Panc1 (cell line): ENCODE data around the gene NPAS3. TPM values are rescaled to one million over a fixed set of nuclear protein-coding genes. Genes with fewer than 3 reads are reported as not detected.

Source experiments
- ATAC-seq: fragments of 200-7000 bp; cut with Tn5 transposase; 2 replicates; pipeline ENCODE4 v1.9.1; 2020; ENCODE audit warnings: mild to moderate bottlenecking, moderate library complexity
- BruUV-seq: library from RNA; stranded (reverse); fragments of 400-500 nt; replicated peaks from 2 replicates; lab custom pipeline; 2021; lab: Mats Ljungman, UMichigan
- CTCF ChIA-PET: fragments of 300-600 bp; sonication (Branson Sonifier 250); formaldehyde crosslinking; loops from one replicate; lab custom pipeline; 2022; ENCODE audit warnings: antibody characterized with exemption; lab: Charles Lee
- POLR2A ChIA-PET: fragments of 300-600 bp; sonication (Branson Sonifier 250); formaldehyde crosslinking; loops from one replicate; lab custom pipeline; 2022; ENCODE audit warnings: antibody characterized with exemption; lab: Charles Lee
- DNase-seq: peaks from one replicate; pipeline ENCODE4 v3.0.0-alpha.2; 2010; ENCODE audit warnings: low read depth, low spot score
- H3K27ac ChIP-seq: 2 replicates; pipeline ENCODE4 v1.5.1; 2011; ENCODE audit warnings: mild to moderate bottlenecking, low read length, inconsistent platforms
- H3K27me3 ChIP-seq: fragments of 200-500 bp; sonication (Bioruptor generic); 2 replicates; pipeline ENCODE4 v1.6.0; 2014; ENCODE audit warnings: low read length, inconsistent platforms; ENCODE audit not compliant: control insufficient read depth, insufficient read depth
- H3K36me3 ChIP-seq: fragments of 200-500 bp; sonication (Bioruptor generic); 2 replicates; pipeline ENCODE4 v1.5.1; 2014; ENCODE audit warnings: inconsistent platforms, mild to moderate bottlenecking, low read length, moderate library complexity; ENCODE audit not compliant: control insufficient read depth, insufficient read depth
- H3K4me1 ChIP-seq: 2 replicates; pipeline ENCODE4 v1.5.1; 2011; ENCODE audit warnings: inconsistent platforms, mild to moderate bottlenecking, low read length, moderate library complexity; ENCODE audit not compliant: control insufficient read depth, insufficient read depth
- H3K4me3 ChIP-seq, 2 experiments: 2 replicates each; pipeline ENCODE4 v1.5.1; 2011 to 2012; ENCODE audit warnings: low read depth in 2 of 2, low read length in 2 of 2, mild to moderate bottlenecking in 2 of 2, inconsistent platforms in 1 of 2, moderate library complexity in 1 of 2
- H3K9me3 ChIP-seq: fragments of 200-500 bp; sonication (Bioruptor generic); 2 replicates; pipeline ENCODE4 v1.5.1; 2014; ENCODE audit warnings: low read depth, mild to moderate bottlenecking, inconsistent platforms, low read length, moderate library complexity; ENCODE audit not compliant: control insufficient read depth, insufficient read depth
- CTCF ChIP-seq: fragments of 450-650 bp; IDR thresholded peaks from 2 replicates; pipeline ENCODE4 v1.5.1; 2017; ENCODE audit warnings: mild to moderate bottlenecking
- POLR2AphosphoS5 ChIP-seq: IDR thresholded peaks from 2 replicates; pipeline ENCODE4 v1.6.1; 2012; ENCODE audit warnings: mild to moderate bottlenecking, low read depth, low read length, moderate library complexity
- SIN3A ChIP-seq: IDR thresholded peaks from 2 replicates; pipeline ENCODE4 v1.6.1; 2012; ENCODE audit warnings: low read depth, mild to moderate bottlenecking, low read length, moderate library complexity, borderline replicate concordance; ENCODE audit not compliant: insufficient read depth
- TCF7L2 ChIP-seq: IDR thresholded peaks from 2 replicates; pipeline ENCODE4 v1.6.1; 2011; ENCODE audit warnings: mild to moderate bottlenecking, low read depth, low read length, inconsistent platforms
- in situ Hi-C: cut with HindIII; loops from 2 replicates; pipeline ENCODE4 v1.10.0; 2016; ENCODE audit warnings: low sequenced_read_pairs, low pct_unique_long_range_greater_than_20kb
- intact Hi-C: fragments of 100-400 bp; cut with micrococcal nuclease; formaldehyde crosslinking; loops from one replicate; pipeline ENCODE4 v1.10.0; 2022; ENCODE audit not compliant: unreplicated experiment
- total RNA-seq: library from RNA; stranded (reverse); gene quantifications from one replicate; pipeline ENCODE4 v1.2.1, GENCODE V29; 2021; ENCODE audit not compliant: unreplicated experiment
- TF ChIP-seq, protein P1 (sequence below), 2 experiments: IDR thresholded peaks; 2 replicates each; pipeline ENCODE4 v1.6.1; 2011 to 2012; ENCODE audit warnings: low read depth in 2 of 2, control low read depth in 1 of 2, low read length in 1 of 2, mild to moderate bottlenecking in 1 of 2, moderate library complexity in 1 of 2; ENCODE audit not compliant: insufficient read depth in 1 of 2

The NPAS3 gene
- total RNA-seq, 1 experiment from 2014 or later: 0.23 TPM

DNA sequence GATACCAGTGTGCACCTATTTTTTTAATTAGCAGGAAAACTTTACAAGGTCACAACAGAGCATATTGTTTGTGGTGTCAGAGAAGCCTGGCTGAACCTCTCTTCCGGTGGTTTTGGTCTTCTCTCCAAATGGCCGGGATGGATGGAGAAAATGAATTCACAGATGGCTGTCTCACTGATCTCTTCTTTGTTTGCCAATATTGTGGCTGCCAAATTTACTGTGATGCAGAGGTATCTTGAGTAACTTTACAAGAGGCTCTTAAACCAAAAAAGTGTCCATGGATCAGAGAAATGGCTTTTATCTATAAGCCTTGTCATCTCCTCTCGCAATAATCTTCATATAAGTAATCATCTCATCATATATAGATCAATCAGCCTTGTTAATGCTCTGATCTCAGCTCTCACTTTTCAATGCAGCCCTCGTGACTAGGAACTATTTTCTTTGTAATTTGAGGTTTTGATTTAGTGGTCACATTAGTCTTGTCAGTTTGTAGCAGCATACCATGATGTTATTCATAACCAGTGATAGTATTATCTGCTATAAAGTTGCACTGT is 704.1 kb downstream of the NPAS3 start:
- Histone ChIP-seq H3K9me3 (no peaks in the 10 kb centered on the region), H3K36me3 (no peaks in the 10 kb centered on the region), H3K27me3 (no peaks in the 10 kb centered on the region), H3K4me1 (no peaks in the 10 kb centered on the region), H3K27ac (no peak overlapping the region), H3K4me3 (no peak overlapping the region)
- no peak for ATAC-seq
- intact Hi-C loops (no loop called here), in situ Hi-C loops (no loop called here)
- no peak for DNase-seq
- TF ChIP-seq TCF7L2: no peak
- TF ChIP-seq POLR2AphosphoS5: no peak
- no peak for TF ChIP-seq SIN3A
- TF ChIP-seq CTCF: no peak
- TF ChIP-seq, protein P1, sequence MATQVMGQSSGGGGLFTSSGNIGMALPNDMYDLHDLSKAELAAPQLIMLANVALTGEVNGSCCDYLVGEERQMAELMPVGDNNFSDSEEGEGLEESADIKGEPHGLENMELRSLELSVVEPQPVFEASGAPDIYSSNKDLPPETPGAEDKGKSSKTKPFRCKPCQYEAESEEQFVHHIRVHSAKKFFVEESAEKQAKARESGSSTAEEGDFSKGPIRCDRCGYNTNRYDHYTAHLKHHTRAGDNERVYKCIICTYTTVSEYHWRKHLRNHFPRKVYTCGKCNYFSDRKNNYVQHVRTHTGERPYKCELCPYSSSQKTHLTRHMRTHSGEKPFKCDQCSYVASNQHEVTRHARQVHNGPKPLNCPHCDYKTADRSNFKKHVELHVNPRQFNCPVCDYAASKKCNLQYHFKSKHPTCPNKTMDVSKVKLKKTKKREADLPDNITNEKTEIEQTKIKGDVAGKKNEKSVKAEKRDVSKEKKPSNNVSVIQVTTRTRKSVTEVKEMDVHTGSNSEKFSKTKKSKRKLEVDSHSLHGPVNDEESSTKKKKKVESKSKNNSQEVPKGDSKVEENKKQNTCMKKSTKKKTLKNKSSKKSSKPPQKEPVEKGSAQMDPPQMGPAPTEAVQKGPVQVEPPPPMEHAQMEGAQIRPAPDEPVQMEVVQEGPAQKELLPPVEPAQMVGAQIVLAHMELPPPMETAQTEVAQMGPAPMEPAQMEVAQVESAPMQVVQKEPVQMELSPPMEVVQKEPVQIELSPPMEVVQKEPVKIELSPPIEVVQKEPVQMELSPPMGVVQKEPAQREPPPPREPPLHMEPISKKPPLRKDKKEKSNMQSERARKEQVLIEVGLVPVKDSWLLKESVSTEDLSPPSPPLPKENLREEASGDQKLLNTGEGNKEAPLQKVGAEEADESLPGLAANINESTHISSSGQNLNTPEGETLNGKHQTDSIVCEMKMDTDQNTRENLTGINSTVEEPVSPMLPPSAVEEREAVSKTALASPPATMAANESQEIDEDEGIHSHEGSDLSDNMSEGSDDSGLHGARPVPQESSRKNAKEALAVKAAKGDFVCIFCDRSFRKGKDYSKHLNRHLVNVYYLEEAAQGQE (IDR thresholded peaks at IDR 0.05; ENCODE audit: insufficient read depth in 1 of 2, low read depth in 2 of 2, low read length in 1 of 2): no peak
- POLR2A ChIA-PET: no interaction called here
- CTCF ChIA-PET: no interaction called here
- BruUV-seq: no TSS peak

DNA sequence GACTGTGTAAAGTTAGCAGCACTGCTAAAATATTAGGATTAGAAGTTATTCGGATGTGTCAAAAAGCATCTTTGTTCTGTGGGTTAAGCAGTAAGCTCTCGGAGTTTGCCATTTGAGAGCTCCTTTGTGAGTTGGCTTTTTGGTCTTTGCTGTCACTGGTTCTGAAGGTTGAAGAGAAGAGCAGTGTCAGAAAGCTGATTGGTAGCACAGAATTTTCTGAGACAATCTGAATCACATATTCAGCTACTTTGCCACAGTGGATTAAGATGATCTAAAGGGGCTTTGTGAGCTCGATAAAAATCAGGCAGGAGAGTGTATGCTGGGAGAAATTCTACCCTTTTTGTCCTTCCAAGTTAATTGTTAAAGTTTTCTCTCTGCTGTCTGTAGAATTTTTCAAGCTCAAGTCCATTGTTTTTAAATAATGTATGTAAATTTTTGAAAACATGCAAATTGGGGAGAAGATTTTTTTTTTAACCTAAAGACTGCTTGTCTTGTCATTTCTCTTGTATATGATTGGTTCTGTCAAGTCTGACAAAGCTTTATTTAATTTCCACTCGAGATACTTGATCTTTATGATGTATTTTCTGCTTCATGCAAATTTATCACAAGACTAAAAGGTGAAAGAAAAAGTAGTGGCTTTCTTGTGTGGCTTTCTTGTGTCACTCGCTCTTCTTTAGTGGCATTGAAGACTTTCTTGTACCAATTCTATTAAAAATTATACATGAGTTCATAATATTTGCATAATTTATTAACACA is 704.9 kb downstream of the NPAS3 start:
- BruUV-seq: no TSS peak
- Histone ChIP-seq H3K4me3 (no peak overlapping the region), H3K36me3 (no peaks in the 10 kb centered on the region), H3K9me3 (no peaks in the 10 kb centered on the region), H3K27ac (no peak overlapping the region), H3K27me3 (no peaks in the 10 kb centered on the region), H3K4me1 (no peaks in the 10 kb centered on the region)
- no peak for DNase-seq
- CTCF ChIA-PET: no interaction called here
- ATAC-seq: no peak
- TF ChIP-seq, protein P1 (IDR thresholded peaks at IDR 0.05; ENCODE audit: insufficient read depth in 1 of 2, low read depth in 2 of 2, low read length in 1 of 2): no peak
- no peak for TF ChIP-seq TCF7L2
- TF ChIP-seq CTCF: no peak
- no peak for TF ChIP-seq SIN3A
- intact Hi-C loops (no loop called here), in situ Hi-C loops (no loop called here)
- POLR2A ChIA-PET: no interaction called here
